HEK293T (cell line): ENCODE results near the gene DDA1.

Experiments used
- SP1 ChIP-seq: fragments of 450-650 bp; IDR thresholded peaks from 2 replicates; pipeline ENCODE4 v1.6.1; 2017
- TF ChIP-seq, protein P1 (sequence below): fragments of 450-650 bp; IDR thresholded peaks from 2 replicates; pipeline ENCODE4 v1.6.1; 2016

- TF ChIP-seq, protein P1, sequence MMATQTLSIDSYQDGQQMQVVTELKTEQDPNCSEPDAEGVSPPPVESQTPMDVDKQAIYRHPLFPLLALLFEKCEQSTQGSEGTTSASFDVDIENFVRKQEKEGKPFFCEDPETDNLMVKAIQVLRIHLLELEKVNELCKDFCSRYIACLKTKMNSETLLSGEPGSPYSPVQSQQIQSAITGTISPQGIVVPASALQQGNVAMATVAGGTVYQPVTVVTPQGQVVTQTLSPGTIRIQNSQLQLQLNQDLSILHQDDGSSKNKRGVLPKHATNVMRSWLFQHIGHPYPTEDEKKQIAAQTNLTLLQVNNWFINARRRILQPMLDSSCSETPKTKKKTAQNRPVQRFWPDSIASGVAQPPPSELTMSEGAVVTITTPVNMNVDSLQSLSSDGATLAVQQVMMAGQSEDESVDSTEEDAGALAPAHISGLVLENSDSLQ = no peak
- no peak for TF ChIP-seq SP1
Measured at GRCh38 chr19:17329366-17330261, 20.3 kb downstream of the DDA1 start.
